MM.1S (cell line): ENCODE results near the gene HS6ST3.

Experiments used
- DNase-seq: peaks from one replicate; pipeline ENCODE4 v3.0.0-alpha.2; 2015
- H2AFZ ChIP-seq: fragments of 300-600 bp; sonication (generic); 2 replicates; pipeline ENCODE4 v1.6.0; 2016; ENCODE audit warnings: antibody characterized with exemption, low read length
- H3F3A ChIP-seq: fragments of 300-600 bp; sonication (generic); 2 replicates; pipeline ENCODE4 v1.6.1; 2016; ENCODE audit warnings: mild to moderate bottlenecking, antibody characterized with exemption, low read length, moderate library complexity, mixed read lengths; ENCODE audit not compliant: insufficient read depth
- H3K27ac ChIP-seq: fragments of 300-600 bp; sonication (generic); 2 replicates; pipeline ENCODE4 v1.5.1; 2016; ENCODE audit warnings: mild to moderate bottlenecking, low read length
- H3K27me3 ChIP-seq: fragments of 300-600 bp; sonication (generic); replicated peaks from 2 replicates; pipeline ENCODE4 v1.6.0; 2016; ENCODE audit warnings: low read length; ENCODE audit not compliant: insufficient read depth
- H3K36me3 ChIP-seq: fragments of 300-600 bp; sonication (generic); replicated peaks from 2 replicates; pipeline ENCODE4 v1.6.1; 2016; ENCODE audit warnings: mild to moderate bottlenecking, low read length, mixed read lengths; ENCODE audit not compliant: insufficient read depth
- H3K4me1 ChIP-seq: fragments of 300-600 bp; sonication (generic); 2 replicates; pipeline ENCODE4 v1.6.1; 2016; ENCODE audit warnings: low read length, mixed read lengths
- H3K4me2 ChIP-seq: fragments of 300-600 bp; sonication (generic); 2 replicates; pipeline ENCODE4 v1.6.0; 2016; ENCODE audit warnings: low read depth, low read length
- H3K4me3 ChIP-seq: fragments of 300-600 bp; sonication (generic); 2 replicates; pipeline ENCODE4 v1.5.1; 2016; ENCODE audit warnings: low read length, mixed read lengths
- H3K79me2 ChIP-seq: fragments of 300-600 bp; sonication (generic); 2 replicates; pipeline ENCODE4 v1.6.1; 2016; ENCODE audit warnings: mixed run types, low read length, mixed read lengths
- H3K9ac ChIP-seq: fragments of 300-600 bp; sonication (generic); 2 replicates; pipeline ENCODE4 v1.6.1; 2016; ENCODE audit warnings: low read length, mixed read lengths
- H3K9me2 ChIP-seq: fragments of 300-600 bp; sonication (generic); replicated peaks from 2 replicates; pipeline ENCODE4 v1.6.1; 2016; ENCODE audit warnings: mild to moderate bottlenecking, low read length, mixed read lengths; ENCODE audit not compliant: insufficient read depth
- H3K9me3 ChIP-seq: fragments of 300-600 bp; sonication (generic); replicated peaks from 2 replicates; pipeline ENCODE4 v1.6.1; 2016; ENCODE audit warnings: mild to moderate bottlenecking, low read length, mixed read lengths; ENCODE audit not compliant: insufficient read depth
- H4K20me1 ChIP-seq: fragments of 300-600 bp; sonication (generic); 2 replicates; pipeline ENCODE4 v1.6.1; 2016; ENCODE audit warnings: mild to moderate bottlenecking, low read length, moderate library complexity, mixed read lengths; ENCODE audit not compliant: insufficient read depth
- EZH2 ChIP-seq: fragments of 300-600 bp; sonication (generic); optimal IDR thresholded peaks from 2 replicates; pipeline ENCODE3; 2017; ENCODE audit warnings: low read depth, mild to moderate bottlenecking, antibody characterized with exemption, low read length, mixed read lengths
- EZH2phosphoT487 ChIP-seq: fragments of 300-600 bp; sonication (generic); IDR thresholded peaks from 2 replicates; pipeline ENCODE4 v1.6.1; 2018; ENCODE audit warnings: antibody characterized with exemption, low read length
- TF ChIP-seq, protein P1 (sequence below): fragments of 300-600 bp; sonication (generic); IDR thresholded peaks from 2 replicates; pipeline ENCODE4 v1.5.1; 2016; ENCODE audit warnings: antibody characterized with exemption, low read length, mixed read lengths

HS6ST3 gene

DNA sequence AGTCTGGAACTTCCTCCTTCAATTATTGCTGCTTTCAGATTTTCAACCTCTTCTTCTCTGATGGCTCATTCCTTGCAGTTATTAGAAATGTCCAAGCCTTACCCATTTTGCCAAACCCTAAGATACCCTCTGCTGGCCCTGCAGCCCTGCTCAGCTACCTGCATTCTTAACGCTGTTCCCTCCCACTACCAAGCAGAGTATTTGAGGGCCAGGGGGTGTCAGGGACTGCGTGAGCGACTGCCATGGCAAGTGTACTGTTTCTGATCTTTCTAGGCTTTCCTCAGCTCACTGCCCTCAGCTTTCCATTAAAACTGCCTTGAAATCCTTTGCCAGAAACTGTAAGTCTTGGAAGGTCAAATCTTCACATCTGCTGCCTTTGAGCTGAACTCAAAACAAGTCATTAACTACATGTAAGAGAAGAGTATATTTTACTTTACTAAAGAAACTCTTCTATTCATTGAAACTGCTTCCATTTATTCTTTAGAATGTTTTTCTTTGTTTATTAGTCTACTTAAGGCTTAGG, 41.0 kb downstream of the HS6ST3 start:
- Histone ChIP-seq H3K27me3 (no peaks in the 10 kb centered on the region), H3K79me2 (no peaks in the 10 kb centered on the region), H4K20me1 (no peaks in the 10 kb centered on the region), H3K9me3 (no peaks in the 10 kb centered on the region), H3K27ac (no peak overlapping the region), H3K4me1 (no peaks in the 10 kb centered on the region), H3K9me2 (no peaks in the 10 kb centered on the region), H2AFZ (no peak overlapping the region), H3K4me3 (no peak overlapping the region), H3F3A (no peaks in the 10 kb centered on the region), H3K9ac (no peak overlapping the region), H3K4me2 (no peak overlapping the region), H3K36me3 (no peaks in the 10 kb centered on the region)
- TF ChIP-seq EZH2 (no peak), EZH2phosphoT487 (no peak)
- TF ChIP-seq, protein P1, sequence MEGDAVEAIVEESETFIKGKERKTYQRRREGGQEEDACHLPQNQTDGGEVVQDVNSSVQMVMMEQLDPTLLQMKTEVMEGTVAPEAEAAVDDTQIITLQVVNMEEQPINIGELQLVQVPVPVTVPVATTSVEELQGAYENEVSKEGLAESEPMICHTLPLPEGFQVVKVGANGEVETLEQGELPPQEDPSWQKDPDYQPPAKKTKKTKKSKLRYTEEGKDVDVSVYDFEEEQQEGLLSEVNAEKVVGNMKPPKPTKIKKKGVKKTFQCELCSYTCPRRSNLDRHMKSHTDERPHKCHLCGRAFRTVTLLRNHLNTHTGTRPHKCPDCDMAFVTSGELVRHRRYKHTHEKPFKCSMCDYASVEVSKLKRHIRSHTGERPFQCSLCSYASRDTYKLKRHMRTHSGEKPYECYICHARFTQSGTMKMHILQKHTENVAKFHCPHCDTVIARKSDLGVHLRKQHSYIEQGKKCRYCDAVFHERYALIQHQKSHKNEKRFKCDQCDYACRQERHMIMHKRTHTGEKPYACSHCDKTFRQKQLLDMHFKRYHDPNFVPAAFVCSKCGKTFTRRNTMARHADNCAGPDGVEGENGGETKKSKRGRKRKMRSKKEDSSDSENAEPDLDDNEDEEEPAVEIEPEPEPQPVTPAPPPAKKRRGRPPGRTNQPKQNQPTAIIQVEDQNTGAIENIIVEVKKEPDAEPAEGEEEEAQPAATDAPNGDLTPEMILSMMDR = no peak
- DNase-seq = no peak

DNA sequence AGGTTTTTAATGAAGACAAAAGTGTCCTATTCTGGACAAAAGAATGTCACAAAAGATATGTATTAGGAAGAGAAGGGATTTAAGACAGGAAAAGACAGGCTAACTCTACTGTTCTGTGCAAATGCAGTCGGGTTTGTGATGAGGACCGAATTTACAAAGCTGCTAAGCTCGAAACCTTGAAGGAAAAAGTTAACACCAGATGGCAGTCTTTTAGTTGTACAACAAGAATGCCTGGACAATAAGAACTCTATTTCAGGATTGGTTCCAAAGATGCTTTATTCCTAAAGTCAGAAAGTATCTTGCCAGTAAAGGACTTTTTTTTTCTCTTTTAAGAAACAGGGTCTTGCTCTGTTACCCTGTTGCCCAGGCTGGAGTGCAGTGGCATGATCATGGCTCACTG, 51.1 kb downstream of the HS6ST3 start:
- Histone ChIP-seq H4K20me1 (no peaks in the 10 kb centered on the region), H3F3A (no peaks in the 10 kb centered on the region), H3K4me1 (no peaks in the 10 kb centered on the region), H3K9me3 (no peaks in the 10 kb centered on the region), H2AFZ (no peak overlapping the region), H3K9ac (no peak overlapping the region), H3K27ac (no peak overlapping the region), H3K9me2 (no peaks in the 10 kb centered on the region), H3K4me3 (no peak overlapping the region), H3K4me2 (no peak overlapping the region), H3K27me3 (no peaks in the 10 kb centered on the region), H3K79me2 (no peaks in the 10 kb centered on the region), H3K36me3 (no peaks in the 10 kb centered on the region)
- TF ChIP-seq EZH2phosphoT487 = no peak
- TF ChIP-seq, protein P1 = peak; percentile 24; the same call in 1 of the 2 replicates
- peak; percentile 26 for DNase-seq

DNA sequence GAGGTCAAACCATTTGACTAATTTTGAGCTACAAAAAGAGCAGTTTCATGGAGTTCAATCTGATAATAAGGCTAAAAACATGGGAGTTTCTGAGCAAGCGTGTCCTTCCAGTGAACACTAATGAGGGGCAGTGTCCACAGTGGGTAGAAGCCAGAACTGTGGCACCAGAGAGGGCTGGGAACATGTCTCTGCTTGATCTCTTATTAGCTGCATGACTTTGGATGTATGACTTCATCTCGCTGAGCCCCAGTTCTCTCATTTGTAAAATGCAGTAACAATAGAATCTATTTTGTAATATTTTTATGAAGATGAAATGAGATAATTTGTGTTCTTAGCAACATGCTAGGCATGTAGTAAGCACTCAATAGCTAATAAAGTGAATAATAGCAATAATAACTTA, 69.8 kb downstream of the HS6ST3 start:
- Histone ChIP-seq H3K9ac (no peak overlapping the region), H3K4me2 (no peak overlapping the region), H3K79me2 (no peaks in the 10 kb centered on the region), H3K9me3 (no peaks in the 10 kb centered on the region), H2AFZ (no peak overlapping the region), H3K9me2 (no peaks in the 10 kb centered on the region), H3K36me3 (no peaks in the 10 kb centered on the region), H3F3A (no peaks in the 10 kb centered on the region), H3K4me3 (no peak overlapping the region), H3K27me3 (no peaks in the 10 kb centered on the region), H4K20me1 (no peaks in the 10 kb centered on the region), H3K4me1 (no peaks in the 10 kb centered on the region), H3K27ac (no peak overlapping the region)
- TF ChIP-seq EZH2phosphoT487 (no peak), EZH2 (no peak)
- TF ChIP-seq, protein P1 = no peak
- no peak for DNase-seq
